GM12878 (cell line): ENCODE measurements around the gene ATAD5. TPM values are rescaled to one million over a fixed set of nuclear protein-coding genes. Genes with fewer than 3 reads are reported as not detected.

Experiments used
- ATAC-seq: fragments of 200-7000 bp; cut with Tn5 transposase; 3 replicates; pipeline ENCODE4 v1.9.1; 2020; ENCODE audit warnings: mild to moderate bottlenecking, moderate library complexity
- BruUV-seq: library from RNA; stranded (reverse); fragments of 400-500 nt; replicated peaks from 2 replicates; lab custom pipeline; 2021; lab: Mats Ljungman, UMichigan
- CTCF ChIA-PET: fragments of 300-600 bp; sonication (Branson Sonifier 250); formaldehyde crosslinking; extraction: SDS; loops from one replicate; lab custom pipeline; 2021; ENCODE audit warnings: inconsistent platforms; lab: Yijun Ruan, JAX
- POLR2A ChIA-PET: fragments of 350-600 bp; formaldehyde crosslinking; extraction: SDS; loops from one replicate; lab custom pipeline; 2021; ENCODE audit warnings: inconsistent platforms; lab: Charles Lee
- RAD21 ChIA-PET: fragments of 300-600 bp; sonication (Branson Sonifier 250); formaldehyde crosslinking; loops from one replicate; lab custom pipeline; 2023; ENCODE audit warnings: antibody characterized with exemption; ENCODE audit not compliant: unreplicated experiment; lab: Charles Lee
- SMC1A ChIA-PET: fragments of 300-600 bp; sonication (Branson Sonifier 250); formaldehyde crosslinking; loops from one replicate; lab custom pipeline; 2023; ENCODE audit not compliant: unreplicated experiment, uncharacterized antibody; lab: Charles Lee
- DNase-seq: peaks from one replicate; pipeline ENCODE4 v3.0.0-alpha.2; 2011; ENCODE audit warnings: low read depth, low spot score
- FAIRE-seq: peaks from 3 replicates; lab custom pipeline; 2011; peaks lifted over from hg19 to GRCh38; lab: Jason Lieb, UNC
- H2AFZ ChIP-seq: 2 replicates; pipeline ENCODE4 v1.6.0; 2011; ENCODE audit warnings: low read depth, low read length, control low read depth; ENCODE audit not compliant: control insufficient read depth
- H3K27ac ChIP-seq: 2 replicates; pipeline ENCODE4 v1.5.1; 2011; ENCODE audit warnings: control low read depth; ENCODE audit not compliant: control insufficient read depth, insufficient read depth
- H3K27me3 ChIP-seq, 2 experiments: replicated peaks in 1 of 2; 2 replicates each; pipeline versions ENCODE4 v1.6.0 to v1.6.1; 2011; ENCODE audit warnings: low read length in 1 of 2; ENCODE audit not compliant: control insufficient read depth in 2 of 2, insufficient read depth in 2 of 2
- H3K36me3 ChIP-seq, 2 experiments: 2 replicates each; pipeline ENCODE4 v1.5.1; 2011; ENCODE audit warnings: low read length in 1 of 2; ENCODE audit not compliant: control insufficient read depth in 2 of 2, insufficient read depth in 2 of 2
- H3K4me1 ChIP-seq: 2 replicates; pipeline ENCODE4 v1.6.1; 2011; ENCODE audit warnings: mild to moderate bottlenecking, low read length, moderate library complexity, mixed read lengths; ENCODE audit not compliant: control insufficient read depth, insufficient read depth
- H3K4me2 ChIP-seq: 2 replicates; pipeline ENCODE4 v1.6.0; 2011; ENCODE audit warnings: control low read depth; ENCODE audit not compliant: control insufficient read depth, insufficient read depth
- H3K4me3 ChIP-seq: fragments of 200-600 bp; sonication (generic); 2 replicates; pipeline ENCODE4 v1.5.1; 2016
- H3K79me2 ChIP-seq: 2 replicates; pipeline ENCODE4 v1.6.0; 2011; ENCODE audit warnings: low read length; ENCODE audit not compliant: control insufficient read depth, insufficient read depth
- H3K9ac ChIP-seq: 2 replicates; pipeline ENCODE4 v1.8.0; 2011; ENCODE audit warnings: low read length, control low read depth, mixed read lengths; ENCODE audit not compliant: control insufficient read depth, insufficient read depth
- H3K9me3 ChIP-seq: replicated peaks from 3 replicates; pipeline ENCODE4 v1.5.1; 2011; ENCODE audit warnings: mild to moderate bottlenecking, low read length; ENCODE audit not compliant: control insufficient read depth, insufficient read depth
- H4K20me1 ChIP-seq: 2 replicates; pipeline ENCODE4 v1.6.0; 2011; ENCODE audit not compliant: control insufficient read depth, insufficient read depth
- ASH2L ChIP-seq: fragments of 300-600, 200-600 bp; sonication (generic); IDR thresholded peaks from 2 replicates; pipeline ENCODE4 v1.6.1; 2017; ENCODE audit warnings: low read depth, mild to moderate bottlenecking, borderline replicate concordance
- CEBPZ ChIP-seq: fragments of 150-350 bp; IDR thresholded peaks from 2 replicates; pipeline ENCODE4 v1.6.1; 2016; ENCODE audit warnings: low read depth, low read length
- GATAD2B ChIP-seq: fragments of 450-650 bp; conservative IDR thresholded peaks from 2 replicates; pipeline ENCODE4 v1.6.1; 2017; ENCODE audit warnings: low read depth, mild to moderate bottlenecking, moderate library complexity
- IKZF2 ChIP-seq, 2 experiments: fragments of 450-650 bp; IDR thresholded peaks; 2 replicates each; pipeline ENCODE4 v1.6.1; 2017; ENCODE audit warnings: mild to moderate bottlenecking in 2 of 2, moderate library complexity in 2 of 2
- IRF3 ChIP-seq: fragments of 450-650 bp; IDR thresholded peaks from 2 replicates; pipeline ENCODE4 v1.6.1; 2014; ENCODE audit warnings: mild to moderate bottlenecking
- MXI1 ChIP-seq: fragments of 150-350 bp; IDR thresholded peaks from 2 replicates; pipeline ENCODE4 v1.6.1; 2011; ENCODE audit warnings: low read depth, mild to moderate bottlenecking, inconsistent platforms, low read length, improper control_type of control experiment
- MYB ChIP-seq: fragments of 150-350 bp; IDR thresholded peaks from 2 replicates; pipeline ENCODE4 v1.6.1; 2014; ENCODE audit warnings: mild to moderate bottlenecking, low read depth, low read length, borderline replicate concordance
- NFYA ChIP-seq: IDR thresholded peaks from 2 replicates; pipeline ENCODE4 v1.6.1; 2011; ENCODE audit warnings: low read depth, mild to moderate bottlenecking, low read length, improper control_type of control experiment, borderline replicate concordance
- SREBF2 ChIP-seq: IDR thresholded peaks from 2 replicates; pipeline ENCODE4 v1.6.1; 2012; ENCODE audit warnings: mild to moderate bottlenecking, low read length
- WGBS: methylation state at CpG from one replicate; pipeline ENCODE4 v1.1.6; 2016; ENCODE audit warnings: low lambda C conversion rate; ENCODE audit not compliant: insufficient replicate concordance, insufficient coverage; ENCODE audit errors: missing lambda C conversion rate; 5-methylcytosine and 5-hydroxymethylcytosine counted together
- in situ Hi-C: fragments of 300-500 bp; cut with MboI; formaldehyde crosslinking; loops from 9 replicates; pipeline ENCODE4 v1.14.3; 2018; ENCODE audit warnings: mixed read lengths
- intact Hi-C: fragments of 100-400 bp; cut with micrococcal nuclease; formaldehyde crosslinking; loops from one replicate; pipeline ENCODE4 v1.14.2; 2022; ENCODE audit not compliant: unreplicated experiment
- polyA plus RNA-seq, 11 experiments: library from polyadenylated mRNA; depleted of rRNA in 4 of 11; unstranded in 6 of 11; stranded (reverse) in 5 of 11; fragments of >200 nt; fragmentation: Nextera tagmentation in 4 of 11; fragmentation: Illumina TruSeq in 1 of 11; extraction: Ambion mirVana in 4 of 11; extraction: Trizol in 1 of 11; gene quantifications; 1 replicate in 1 of 11; 2 replicates in 10 of 11; pipeline versions ENCODE4 v1.2.1 to v1.2.3, GENCODE V29; 2011 to 2016; ENCODE audit warnings: inconsistent platforms in 2 of 11, missing spikeins in 2 of 11, low read depth in 1 of 11
- total RNA-seq, 4 experiments: library from RNA; depleted of rRNA in 3 of 4; stranded (reverse); fragments of >200 nt in 3 of 4; fragmentation: Illumina TruSeq in 1 of 4; extraction: Trizol in 1 of 4; gene quantifications; 2 replicates each; pipeline versions ENCODE4 v1.2.1 to v1.2.3, GENCODE V29; 2013 to 2021
- TF ChIP-seq, protein P1 (sequence below): IDR thresholded peaks from 2 replicates; pipeline ENCODE4 v1.6.1; 2011; ENCODE audit warnings: borderline replicate concordance, low read depth, mild to moderate bottlenecking, moderate library complexity, low read length; ENCODE audit not compliant: insufficient read depth, poor library complexity, severe bottlenecking
- TF ChIP-seq, protein P2 (sequence below): fragments of 450-650 bp; IDR thresholded peaks from 2 replicates; pipeline ENCODE4 v1.6.1; 2017; ENCODE audit warnings: low read depth, mild to moderate bottlenecking, moderate library complexity
- TF ChIP-seq, protein P3 (sequence below): fragments of 450-650 bp; IDR thresholded peaks from 2 replicates; pipeline ENCODE4 v1.6.1; 2016; ENCODE audit warnings: mild to moderate bottlenecking

The ATAD5 gene
- total and polyA plus RNA-seq, 10 of the 15 experiments (the other 5 are each of a cell fraction or from before 2014, with no cell fraction given) = 3.8 to 19.7 (median 13.2) TPM

DNA sequence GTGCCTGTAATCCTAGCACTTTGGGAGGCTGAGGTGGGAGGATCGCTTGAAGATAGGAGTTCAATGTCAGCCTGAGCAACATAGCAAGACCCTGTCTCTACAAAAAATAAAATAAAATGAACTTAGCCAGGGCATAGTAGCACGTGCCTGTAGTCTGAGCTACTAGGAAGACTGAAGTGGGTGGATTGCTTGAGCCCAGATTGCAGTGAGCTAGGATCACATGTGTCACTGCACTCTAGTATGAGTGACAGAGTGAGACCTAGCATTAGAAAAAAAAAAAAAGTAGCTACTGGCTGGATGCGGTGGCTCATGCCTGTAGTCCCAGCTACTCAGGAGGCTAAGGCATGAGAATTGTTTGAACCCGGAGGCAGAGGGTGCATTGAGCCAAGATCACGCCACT is 96.0 kb downstream of the ATAD5 start:
- no peak for ATAC-seq
- H2AFZ ChIP-seq = no peak overlapping the region
- 77% methylated on average over 4 of the region's 5 CpGs for WGBS
- TF ChIP-seq, protein P1, sequence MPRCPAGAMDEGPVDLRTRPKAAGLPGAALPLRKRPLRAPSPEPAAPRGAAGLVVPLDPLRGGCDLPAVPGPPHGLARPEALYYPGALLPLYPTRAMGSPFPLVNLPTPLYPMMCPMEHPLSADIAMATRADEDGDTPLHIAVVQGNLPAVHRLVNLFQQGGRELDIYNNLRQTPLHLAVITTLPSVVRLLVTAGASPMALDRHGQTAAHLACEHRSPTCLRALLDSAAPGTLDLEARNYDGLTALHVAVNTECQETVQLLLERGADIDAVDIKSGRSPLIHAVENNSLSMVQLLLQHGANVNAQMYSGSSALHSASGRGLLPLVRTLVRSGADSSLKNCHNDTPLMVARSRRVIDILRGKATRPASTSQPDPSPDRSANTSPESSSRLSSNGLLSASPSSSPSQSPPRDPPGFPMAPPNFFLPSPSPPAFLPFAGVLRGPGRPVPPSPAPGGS = no peak
- TF ChIP-seq, protein P2, sequence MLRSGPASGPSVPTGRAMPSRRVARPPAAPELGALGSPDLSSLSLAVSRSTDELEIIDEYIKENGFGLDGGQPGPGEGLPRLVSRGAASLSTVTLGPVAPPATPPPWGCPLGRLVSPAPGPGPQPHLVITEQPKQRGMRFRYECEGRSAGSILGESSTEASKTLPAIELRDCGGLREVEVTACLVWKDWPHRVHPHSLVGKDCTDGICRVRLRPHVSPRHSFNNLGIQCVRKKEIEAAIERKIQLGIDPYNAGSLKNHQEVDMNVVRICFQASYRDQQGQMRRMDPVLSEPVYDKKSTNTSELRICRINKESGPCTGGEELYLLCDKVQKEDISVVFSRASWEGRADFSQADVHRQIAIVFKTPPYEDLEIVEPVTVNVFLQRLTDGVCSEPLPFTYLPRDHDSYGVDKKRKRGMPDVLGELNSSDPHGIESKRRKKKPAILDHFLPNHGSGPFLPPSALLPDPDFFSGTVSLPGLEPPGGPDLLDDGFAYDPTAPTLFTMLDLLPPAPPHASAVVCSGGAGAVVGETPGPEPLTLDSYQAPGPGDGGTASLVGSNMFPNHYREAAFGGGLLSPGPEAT = no peak
- TF ChIP-seq MXI1 = no peak
- no peak for TF ChIP-seq IRF3
- no peak for TF ChIP-seq ASH2L
- TF ChIP-seq CEBPZ = no peak
- TF ChIP-seq, protein P3, sequence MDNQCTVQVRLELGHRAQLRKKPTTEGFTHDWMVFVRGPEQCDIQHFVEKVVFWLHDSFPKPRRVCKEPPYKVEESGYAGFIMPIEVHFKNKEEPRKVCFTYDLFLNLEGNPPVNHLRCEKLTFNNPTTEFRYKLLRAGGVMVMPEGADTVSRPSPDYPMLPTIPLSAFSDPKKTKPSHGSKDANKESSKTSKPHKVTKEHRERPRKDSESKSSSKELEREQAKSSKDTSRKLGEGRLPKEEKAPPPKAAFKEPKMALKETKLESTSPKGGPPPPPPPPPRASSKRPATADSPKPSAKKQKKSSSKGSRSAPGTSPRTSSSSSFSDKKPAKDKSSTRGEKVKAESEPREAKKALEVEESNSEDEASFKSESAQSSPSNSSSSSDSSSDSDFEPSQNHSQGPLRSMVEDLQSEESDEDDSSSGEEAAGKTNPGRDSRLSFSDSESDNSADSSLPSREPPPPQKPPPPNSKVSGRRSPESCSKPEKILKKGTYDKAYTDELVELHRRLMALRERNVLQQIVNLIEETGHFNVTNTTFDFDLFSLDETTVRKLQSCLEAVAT = no peak
- TF ChIP-seq IKZF2 (IDR thresholded peaks at IDR 0.05) = no peak
- no peak for TF ChIP-seq GATAD2B
- TF ChIP-seq MYB = no peak
- TF ChIP-seq SREBF2 = no peak
- TF ChIP-seq NFYA = no peak

More for the DNA sequence above, 96.0 kb downstream of the ATAD5 start:
- Histone ChIP-seq H3K27me3 (peaks cover 0 to under 1% of the 10 kb centered on the region in 2 experiments; a peak in 2 of 4 replicates), H3K27ac (no peak overlapping the region), H3K4me3 (no peak overlapping the region), H3K36me3 (no peaks in the 10 kb centered on the region), H3K4me1 (peaks cover 6% of the 10 kb centered on the region), H3K9me3 (no peaks in the 10 kb centered on the region), H3K9ac (no peak overlapping the region), H3K79me2 (no peaks in the 10 kb centered on the region), H4K20me1 (no peaks in the 10 kb centered on the region), H3K4me2 (no peak overlapping the region)
- DNase-seq = no peak
- BruUV-seq = no TSS peak
- in situ Hi-C loops (no loop called here), intact Hi-C loops (no loop called here)
- ChIA-PET CTCF (interaction anchor here (0.5 to 1.3 kb wide), 3 partner anchors 13 to 87 kb away, joined by 3 read pairs; no protein-coding TSS in a partner anchor), POLR2A (interaction anchor here (0.6 kb wide), 1 partner anchor 606 kb away, joined by 4 read pairs; no protein-coding TSS in a partner anchor), SMC1A (interaction anchor here (0.6 to 2.6 kb wide), 2 partner anchors 10 to 12 kb away, joined by 3 to 7 read pairs; no protein-coding TSS in a partner anchor), RAD21 (interaction anchor here (0.9 kb wide), 1 partner anchor 13 kb away, joined by 3 read pairs; no protein-coding TSS in a partner anchor)
- no peak for FAIRE-seq
